CD14-positive monocyte (primary cell): ENCODE measurements around the gene SLFN11. TPM values are rescaled to one million over a fixed set of nuclear protein-coding genes. Genes with fewer than 3 reads are reported as not detected.

Experiments
- DNase-seq, 3 donors: peaks; one replicate each; pipeline ENCODE4 v3.0.0-alpha.2; 2011 to 2022
- H2AFZ ChIP-seq: 2 replicates; pipeline ENCODE4 v1.6.0; 2012; ENCODE audit warnings: mild to moderate bottlenecking, low read depth, low read length, inconsistent platforms; ENCODE audit not compliant: insufficient read depth, poor library complexity, severe bottlenecking
- H3K27ac ChIP-seq, 2 donors: 1 replicate in 1 of 2; 2 replicates in 1 of 2; pipeline ENCODE4 v1.5.1; 2012 to 2013; ENCODE audit warnings: low read length in 2 of 2, control low read depth in 1 of 2, inconsistent platforms in 1 of 2, low read depth in 1 of 2, mild to moderate bottlenecking in 1 of 2
- H3K27me3 ChIP-seq, 2 donors: one replicate each; pipeline versions ENCODE4 v1.6.0 to v1.6.1; 2011 to 2013; ENCODE audit warnings: low read length in 2 of 2; ENCODE audit not compliant: control insufficient read depth in 2 of 2, insufficient read depth in 2 of 2
- H3K36me3 ChIP-seq, 2 donors: replicated peaks in 1 of 2; 1 replicate in 1 of 2; 2 replicates in 1 of 2; pipeline versions ENCODE4 v1.5.1 to v1.6.1; 2012 to 2013; ENCODE audit warnings: low read length in 2 of 2, control low read depth in 1 of 2, inconsistent platforms in 1 of 2, mild to moderate bottlenecking in 1 of 2; ENCODE audit not compliant: insufficient read depth in 2 of 2, control insufficient read depth in 1 of 2
- H3K4me1 ChIP-seq, 2 donors: 1 replicate in 1 of 2; 2 replicates in 1 of 2; pipeline versions ENCODE4 v1.5.1 to v1.6.1; 2012 to 2013; ENCODE audit warnings: low read length in 2 of 2, control low read depth in 1 of 2, inconsistent platforms in 1 of 2, mild to moderate bottlenecking in 1 of 2, moderate library complexity in 1 of 2; ENCODE audit not compliant: insufficient read depth in 2 of 2, control insufficient read depth in 1 of 2
- H3K4me2 ChIP-seq: replicated peaks from 2 replicates; pipeline ENCODE3; 2012; ENCODE audit warnings: low read length, moderate library complexity, mild to moderate bottlenecking; ENCODE audit not compliant: poor library complexity, severe bottlenecking; ENCODE audit errors: extremely low read depth
- H3K4me3 ChIP-seq, 3 experiments: fragments of 200-600 bp in 1 of 3; sonication (generic) in 1 of 3; replicated peaks in 1 of 3; 1 replicate in 2 of 3; 2 replicates in 1 of 3; pipeline ENCODE4 v1.5.1; 2011 to 2013; ENCODE audit warnings: low read length in 3 of 3, mild to moderate bottlenecking in 3 of 3, control low read depth in 2 of 3, low read depth in 2 of 3, inconsistent platforms in 1 of 3, moderate library complexity in 1 of 3
- H3K79me2 ChIP-seq: 2 replicates; pipeline ENCODE4 v1.6.0; 2012; ENCODE audit warnings: mild to moderate bottlenecking, control low read depth, inconsistent platforms, low read length, moderate library complexity; ENCODE audit not compliant: insufficient read depth
- H3K9ac ChIP-seq: 2 replicates; pipeline ENCODE4 v1.6.0; 2017; ENCODE audit warnings: low read length, mild to moderate bottlenecking; ENCODE audit not compliant: insufficient read depth, poor library complexity, severe bottlenecking
- H3K9me3 ChIP-seq, 2 donors: replicated peaks in 1 of 2; 1 replicate in 1 of 2; 2 replicates in 1 of 2; pipeline versions ENCODE4 v1.5.1 to v1.6.1; 2012 to 2013; ENCODE audit warnings: low read length in 2 of 2, control low read depth in 1 of 2; ENCODE audit not compliant: control insufficient read depth in 1 of 2, insufficient read depth in 1 of 2
- H4K20me1 ChIP-seq: 2 replicates; pipeline ENCODE4 v1.6.0; 2012; ENCODE audit warnings: mild to moderate bottlenecking, low read length, control low read depth, moderate library complexity; ENCODE audit not compliant: insufficient read depth
- H3K27ac Mint-ChIP-seq, 7 donors: one replicate each; pipeline ENCODE4 v1.8.0; 2020; ENCODE audit warnings: mild to moderate bottlenecking in 7 of 7, mixed read lengths in 7 of 7, moderate library complexity in 6 of 7, inconsistent platforms in 2 of 7
- H3K27me3 Mint-ChIP-seq, 3 donors: one replicate each; pipeline ENCODE4 v1.8.0; 2021 to 2022; ENCODE audit warnings: low read depth in 3 of 3, mild to moderate bottlenecking in 3 of 3, mixed read lengths in 3 of 3, moderate library complexity in 3 of 3, inconsistent platforms in 1 of 3
- H3K36me3 Mint-ChIP-seq, 2 donors: one replicate each; pipeline ENCODE4 v1.8.0; 2020; ENCODE audit warnings: mixed read lengths in 2 of 2, inconsistent platforms in 1 of 2, mild to moderate bottlenecking in 1 of 2
- H3K4me1 Mint-ChIP-seq: one replicate; pipeline ENCODE4 v1.8.0; 2020; ENCODE audit warnings: mild to moderate bottlenecking, mixed read lengths
- H3K4me3 Mint-ChIP-seq, 2 donors: one replicate each; pipeline ENCODE4 v1.8.0; 2020; ENCODE audit warnings: mild to moderate bottlenecking in 2 of 2, mixed read lengths in 2 of 2, moderate library complexity in 1 of 2
- H3K9me3 Mint-ChIP-seq, 7 donors: one replicate each; pipeline ENCODE4 v1.8.0; 2020 to 2022; ENCODE audit warnings: mixed read lengths in 7 of 7, mild to moderate bottlenecking in 6 of 7, moderate library complexity in 6 of 7, inconsistent platforms in 2 of 7
- WGBS: methylation state at CpG from one replicate; pipeline ENCODE4 v1.1.5; 2013; ENCODE audit warnings: missing lambda C conversion rate; ENCODE audit not compliant: insufficient coverage; 5-methylcytosine and 5-hydroxymethylcytosine counted together
- intact Hi-C, 2 donors: fragments of 100-400 bp; cut with micrococcal nuclease; formaldehyde crosslinking; loops; one replicate each; pipeline versions ENCODE4 v1.15.0 to v1.15.1; 2023
- polyA plus RNA-seq, 3 donors: library from polyadenylated mRNA; depleted of rRNA in 1 of 3; unstranded in 2 of 3; stranded (reverse) in 1 of 3; fragments of 300-500 nt in 2 of 3; fragments of >200 nt in 1 of 3; fragmentation: Illumina TruSeq in 2 of 3; gene quantifications; 1 replicate in 2 of 3; 2 replicates in 1 of 3; pipeline ENCODE4 v1.2.3, GENCODE V29; 2012 to 2021
- TF ChIP-seq, protein P1 (sequence below): fragments of 200-600 bp; IDR thresholded peaks from one replicate; pipeline ENCODE4 v1.8.0; 2022; ENCODE audit warnings: antibody characterized with exemption, mild to moderate bottlenecking

SLFN11 gene
- polyA plus RNA-seq, 3 donors = 34.3 to 46.8 (median 45.6) TPM

DNA sequence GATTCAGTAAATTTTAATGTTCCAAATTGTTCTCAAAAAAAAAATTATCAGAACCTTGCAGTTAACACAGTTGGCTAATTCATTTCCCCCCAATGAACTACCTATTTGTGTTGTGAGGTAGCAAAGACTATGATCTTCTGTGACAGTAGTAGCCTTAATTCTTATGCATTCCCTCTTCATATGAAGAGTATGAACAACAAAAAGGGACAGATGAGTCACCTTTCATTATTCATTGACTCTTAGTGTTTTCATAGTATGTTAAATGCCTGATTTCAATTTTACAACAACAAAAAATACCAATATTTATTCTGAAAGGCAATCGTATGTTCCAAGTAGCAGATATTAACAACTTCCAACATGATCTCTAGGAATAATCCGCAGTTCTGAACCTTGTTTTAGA, 3.6 kb upstream of the SLFN11 start:
- peaks cover 58% of the 10 kb centered on the region for H3K4me1 Mint-ChIP-seq
- TF ChIP-seq, protein P1, sequence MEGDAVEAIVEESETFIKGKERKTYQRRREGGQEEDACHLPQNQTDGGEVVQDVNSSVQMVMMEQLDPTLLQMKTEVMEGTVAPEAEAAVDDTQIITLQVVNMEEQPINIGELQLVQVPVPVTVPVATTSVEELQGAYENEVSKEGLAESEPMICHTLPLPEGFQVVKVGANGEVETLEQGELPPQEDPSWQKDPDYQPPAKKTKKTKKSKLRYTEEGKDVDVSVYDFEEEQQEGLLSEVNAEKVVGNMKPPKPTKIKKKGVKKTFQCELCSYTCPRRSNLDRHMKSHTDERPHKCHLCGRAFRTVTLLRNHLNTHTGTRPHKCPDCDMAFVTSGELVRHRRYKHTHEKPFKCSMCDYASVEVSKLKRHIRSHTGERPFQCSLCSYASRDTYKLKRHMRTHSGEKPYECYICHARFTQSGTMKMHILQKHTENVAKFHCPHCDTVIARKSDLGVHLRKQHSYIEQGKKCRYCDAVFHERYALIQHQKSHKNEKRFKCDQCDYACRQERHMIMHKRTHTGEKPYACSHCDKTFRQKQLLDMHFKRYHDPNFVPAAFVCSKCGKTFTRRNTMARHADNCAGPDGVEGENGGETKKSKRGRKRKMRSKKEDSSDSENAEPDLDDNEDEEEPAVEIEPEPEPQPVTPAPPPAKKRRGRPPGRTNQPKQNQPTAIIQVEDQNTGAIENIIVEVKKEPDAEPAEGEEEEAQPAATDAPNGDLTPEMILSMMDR = no peak

GRCh38 chr17:35376245-35376644, 2.8 kb upstream of the SLFN11 start:
- H3K4me2 ChIP-seq = peak overlapping the region; percentile 61
- Mint-ChIP-seq H3K36me3 (no peaks in the 10 kb centered on the region), H3K4me3 (peak overlapping the region in 1 of 2 donors; percentile 60), H3K27me3 (peaks cover 0 to 2% (median 0%) of the 10 kb centered on the region in 3 donors), H3K27ac (peak overlapping the region; percentile 92 to 96 (median 95)), H3K4me1 (peaks cover 58% of the 10 kb centered on the region), H3K9me3 (no peaks in the 10 kb centered on the region)
- no peaks in the 10 kb centered on the region for H3K27me3 ChIP-seq
- peak overlapping the region in 1 of 2 donors; percentile 91 for H3K27ac ChIP-seq
- no peak overlapping the region for H3K9ac ChIP-seq
- intact Hi-C loops = loop anchor here (2.0 to 10.0 kb wide), 4 partner anchors 57 to 159 kb away; partner anchors contain the start of genes SLFN12 (in 2 of the 2), SLFN12L (in 1 of the 2) and SLFN13 (in 1 of the 2)
- no peaks in the 10 kb centered on the region for H3K36me3 ChIP-seq
- TF ChIP-seq, protein P1 = no peak
- 0% methylated on average over 1 of the region's 1 CpG for WGBS
- H3K4me3 ChIP-seq = peak overlapping the region in 1 of 3 experiments; percentile 56
- DNase-seq = peak; percentile 76 to 95 (median 90)
- H3K79me2 ChIP-seq = peaks cover 27% of the 10 kb centered on the region
- no peaks in the 10 kb centered on the region for H3K9me3 ChIP-seq
- H3K4me1 ChIP-seq = peaks cover 60 to 77% of the 10 kb centered on the region in 2 donors
- peaks cover 4% of the 10 kb centered on the region for H4K20me1 ChIP-seq
- H2AFZ ChIP-seq = no peak overlapping the region

More for the DNA sequence above, 3.6 kb upstream of the SLFN11 start:
- H3K9ac ChIP-seq = no peak overlapping the region
- Mint-ChIP-seq H3K27ac (peak overlapping the region; percentile 26 to 79 (median 58)), H3K4me3 (no peak overlapping the region), H3K9me3 (no peaks in the 10 kb centered on the region), H3K36me3 (no peaks in the 10 kb centered on the region), H3K27me3 (peaks cover 0 to 2% (median 0%) of the 10 kb centered on the region in 3 donors)
- peaks cover 19% of the 10 kb centered on the region for H3K79me2 ChIP-seq
- intact Hi-C loops = loop anchor here (2.0 to 10.0 kb wide), 4 partner anchors 56 to 158 kb away; partner anchors contain the start of genes SLFN12 (in 2 of the 2), SLFN12L (in 1 of the 2) and SLFN13 (in 1 of the 2)
- H3K9me3 ChIP-seq = no peaks in the 10 kb centered on the region
- H3K36me3 ChIP-seq = no peaks in the 10 kb centered on the region
- no peak overlapping the region for H2AFZ ChIP-seq
- H3K27ac ChIP-seq = peak overlapping the region in 1 of 2 donors; percentile 52
- H3K4me2 ChIP-seq = peak overlapping the region; percentile 40
- WGBS = 100% methylated on average over 1 of the region's 2 CpGs
- no peaks in the 10 kb centered on the region for H3K27me3 ChIP-seq
- peaks cover 2% of the 10 kb centered on the region for H4K20me1 ChIP-seq
- H3K4me1 ChIP-seq = peaks cover 60 to 77% of the 10 kb centered on the region in 2 donors
- no peak overlapping the region for H3K4me3 ChIP-seq
- DNase-seq = peak in 2 of 3 donors; percentile 45 to 52
